ENCODE data around the gene MINDY2. TPM values are rescaled to one million over a fixed set of nuclear protein-coding genes. Genes with fewer than 3 reads are reported as not detected.

MINDY2 gene
- total and polyA plus RNA-seq, 7 donors, result 3.3 to 11.3 (median 6.0) TPM

- whole genome bisulfite sequencing, 3 donors, result 48 to 58% (median 49%) methylated on average over 6 of the region's 6 CpGs
- H3K27ac ChIP-seq, result no peak overlapping the region
- intact Hi-C loops (cut with DNase I), result no loop called here
- H3K4me1 ChIP-seq, result no peaks in the 10 kb centered on the region
- ATAC-seq, result no peak
- no peaks in the 10 kb centered on the region for H3K36me3 ChIP-seq (ENCODE audit: insufficient read depth in 1 of 2, low read depth in 1 of 2)
- no peaks in the 10 kb centered on the region for H3K9me3 ChIP-seq
- DNase-seq, result no peak
- no peak for TF ChIP-seq CTCF (IDR thresholded peaks at IDR 0.05)
- no peak overlapping the region for H3K4me3 ChIP-seq
- peaks cover 0 to under 1% (median 0%) of the 10 kb centered on the region in 3 donors for H3K27me3 ChIP-seq (ENCODE audit: insufficient read depth in 3 of 3, low read length in 2 of 3)
These were observed 15.1 kb upstream of the MINDY2 start for GRCh38 chr15:58755956-58756355.

DNA sequence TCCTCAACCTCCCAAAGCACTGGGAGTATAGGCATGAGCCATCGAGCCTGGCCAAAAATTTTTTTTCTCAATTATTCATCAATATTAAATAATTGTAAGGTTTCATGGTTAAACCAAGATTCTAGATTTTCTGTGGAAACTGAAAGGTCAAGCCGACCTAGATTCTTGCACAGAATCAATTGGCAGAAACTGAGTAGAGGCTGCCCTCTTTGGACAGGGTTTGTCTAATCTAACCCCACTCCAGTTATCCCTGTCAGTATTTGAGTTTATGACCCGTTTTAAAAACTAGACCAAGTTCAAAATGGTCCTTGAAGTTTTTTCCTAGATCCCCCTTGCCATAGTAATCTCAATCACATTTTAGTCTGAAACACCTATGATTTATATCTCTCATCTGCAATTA, 13.0 kb upstream of the MINDY2 start:
- no peak for TF ChIP-seq CTCF (IDR thresholded peaks at IDR 0.05)
- peaks cover 0 to 2% (median 0%) of the 10 kb centered on the region in 3 donors for H3K27me3 ChIP-seq (ENCODE audit: insufficient read depth in 3 of 3, low read length in 2 of 3)
- no peaks in the 10 kb centered on the region for H3K36me3 ChIP-seq (ENCODE audit: insufficient read depth in 1 of 2, low read depth in 1 of 2)
- ATAC-seq (no peak), DNase-seq (no peak)
- intact Hi-C loops (cut with DNase I), result no loop called here
- WGBS, 3 donors, result 23 to 46% (median 36%) methylated on average over 3 of the region's 3 CpGs
- no peaks in the 10 kb centered on the region for H3K9me3 ChIP-seq
- no peak overlapping the region for H3K27ac ChIP-seq
- no peak overlapping the region for H3K4me3 ChIP-seq
- no peaks in the 10 kb centered on the region for H3K4me1 ChIP-seq

DNA sequence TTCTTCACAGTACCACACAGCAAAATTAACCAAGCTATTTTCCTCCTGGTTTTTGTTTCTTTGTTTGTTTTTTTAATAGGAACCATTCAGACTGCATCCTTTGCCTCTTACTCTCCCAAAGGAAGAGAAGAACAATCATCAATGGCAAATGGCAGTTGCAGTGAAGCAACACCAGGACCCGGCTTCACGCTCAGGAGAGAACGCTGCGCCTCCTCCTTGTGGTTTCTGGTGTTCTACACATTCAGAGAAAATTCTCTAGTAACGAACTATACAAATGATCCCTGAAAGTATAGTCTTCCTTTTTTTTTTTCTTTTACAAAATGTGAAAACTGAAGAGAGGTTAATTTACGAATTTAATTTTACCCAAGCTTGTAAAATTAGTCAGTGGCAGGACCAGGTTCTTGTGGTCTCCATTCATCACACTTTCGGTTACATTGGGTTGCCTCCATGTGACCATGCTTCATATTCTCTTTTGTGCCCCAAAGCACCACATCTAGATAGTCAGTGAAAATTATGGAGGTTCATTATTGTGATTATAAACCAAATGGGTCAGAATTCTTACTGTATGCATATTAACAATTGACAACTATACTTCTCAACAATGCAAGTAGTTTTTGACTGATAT, 10.6 kb upstream of the MINDY2 start:
- intact Hi-C loops (cut with DNase I), result loop anchor here in 1 of 2 donors (10.0 kb wide), 1 partner anchor 536 kb away; no protein-coding TSS in a partner anchor
- Histone ChIP-seq H3K27ac (no peak overlapping the region), H3K4me1 (no peaks in the 10 kb centered on the region), H3K9me3 (no peaks in the 10 kb centered on the region), H3K4me3 (no peak overlapping the region), H3K27me3 (ENCODE audit: insufficient read depth in 3 of 3, low read length in 2 of 3) (peaks cover 0 to 2% (median 0%) of the 10 kb centered on the region in 3 donors), H3K36me3 (ENCODE audit: insufficient read depth in 1 of 2, low read depth in 1 of 2) (no peaks in the 10 kb centered on the region)
- ATAC-seq (no peak), DNase-seq (no peak)
- 88 to 89% (median 89%) methylated on average over 7 of the region's 7 CpGs for WGBS, 3 donors
- no peak for TF ChIP-seq CTCF (IDR thresholded peaks at IDR 0.05)

DNA sequence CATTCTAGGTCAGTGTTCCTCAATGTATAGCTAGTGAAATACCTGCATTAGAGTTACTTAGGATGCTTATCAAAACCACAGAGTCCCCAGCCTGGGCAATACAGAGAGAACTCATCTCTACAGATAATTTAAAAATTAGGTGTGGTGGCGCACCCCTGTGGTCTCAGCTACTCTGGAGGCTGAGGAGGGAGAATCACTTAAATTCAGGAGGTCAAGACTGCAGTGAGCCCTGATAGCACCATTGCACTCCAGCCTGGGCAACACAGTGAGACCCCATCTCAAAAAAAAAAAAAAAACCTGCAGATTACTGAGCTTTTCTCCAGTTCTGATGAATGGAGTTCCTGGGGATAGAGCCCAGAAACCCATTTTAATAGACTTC, 10.1 kb upstream of the MINDY2 start:
- Histone ChIP-seq H3K4me1 (no peaks in the 10 kb centered on the region), H3K4me3 (no peak overlapping the region), H3K27me3 (ENCODE audit: insufficient read depth in 3 of 3, low read length in 2 of 3) (peaks cover 0 to 2% (median 0%) of the 10 kb centered on the region in 3 donors), H3K36me3 (ENCODE audit: insufficient read depth in 1 of 2, low read depth in 1 of 2) (no peaks in the 10 kb centered on the region), H3K27ac (no peak overlapping the region), H3K9me3 (no peaks in the 10 kb centered on the region)
- DNase-seq (no peak), ATAC-seq (no peak)
- no peak for TF ChIP-seq CTCF (IDR thresholded peaks at IDR 0.05)
- intact Hi-C loops (cut with DNase I), result loop anchor here in 1 of 2 donors (10.0 kb wide), 1 partner anchor 536 kb away; no protein-coding TSS in a partner anchor
- WGBS, 3 donors, result 96 to 100% (median 96%) methylated on average over 1 of the region's 1 CpG

- H3K27ac ChIP-seq, result no peak overlapping the region
- H3K4me1 ChIP-seq, result no peaks in the 10 kb centered on the region
- no peak for ATAC-seq
- TF ChIP-seq CTCF (IDR thresholded peaks at IDR 0.05), result no peak
- H3K36me3 ChIP-seq (ENCODE audit: insufficient read depth in 1 of 2, low read depth in 1 of 2), result no peaks in the 10 kb centered on the region
- peaks cover 0 to 2% (median 0%) of the 10 kb centered on the region in 3 donors for H3K27me3 ChIP-seq (ENCODE audit: insufficient read depth in 3 of 3, low read length in 2 of 3)
- no peak overlapping the region for H3K4me3 ChIP-seq
- intact Hi-C loops (cut with DNase I), result loop anchor here in 1 of 2 donors (10.0 kb wide), 1 partner anchor 537 kb away; no protein-coding TSS in a partner anchor
- H3K9me3 ChIP-seq, result no peaks in the 10 kb centered on the region
- DNase-seq, result no peak
These were observed 8.8 kb upstream of the MINDY2 start for GRCh38 chr15:58762285-58762684.
